ENCODE measurements around the gene ZNF74. TPM values are rescaled to one million over a fixed set of nuclear protein-coding genes. Genes with fewer than 3 reads are reported as not detected.

The ZNF74 gene
- total RNA-seq, 1 experiment from 2014 or later = 15.6 TPM

- Mint-ChIP-seq H3K27me3 (ENCODE audit: insufficient read depth, unreplicated experiment) (peaks cover 3% of the 10 kb centered on the region), H3K27ac (ENCODE audit: unreplicated experiment) (peak overlapping the region; percentile 75), H3K4me3 (ENCODE audit: unreplicated experiment) (peak overlapping the region; percentile 83), H3K9me3 (ENCODE audit: unreplicated experiment) (no peaks in the 10 kb centered on the region), H3K36me3 (ENCODE audit: insufficient read depth, unreplicated experiment) (peaks cover 4% of the 10 kb centered on the region), H3K4me1 (ENCODE audit: low read depth, unreplicated experiment) (no peaks in the 10 kb centered on the region)
- DNase-seq = peak in 1 of 2 experiments; percentile 3
- BruUV-seq (replicated peaks) = no TSS peak
- H3K4me3 ChIP-seq (ENCODE audit: low read depth, low read length) = peak overlapping the region; percentile 75
- H3K4me1 ChIP-seq = peaks cover 9% of the 10 kb centered on the region
- ChIA-PET POLR2A (interaction anchor here (0.9 kb wide), 1 partner anchor 384 kb away, joined by 3 read pairs; no protein-coding TSS in a partner anchor), CTCF (interaction anchor here (0.6 to 2.3 kb wide), 2 partner anchors 25 to 717 kb away, joined by 4 to 10 read pairs; no protein-coding TSS in a partner anchor)
- TF ChIP-seq CTCF (IDR thresholded peaks at IDR 0.05; ENCODE audit: insufficient read depth in 1 of 2, low read depth in 1 of 2, low read length in 1 of 2, severe bottlenecking in 1 of 2, unreplicated experiment in 1 of 2) = no peak
- no peaks in the 10 kb centered on the region for H3K36me3 ChIP-seq (ENCODE audit: control insufficient read depth, insufficient read depth, low read length)
- H3K9me3 ChIP-seq = no peaks in the 10 kb centered on the region
- intact Hi-C loops (cut with micrococcal nuclease; ENCODE audit: unreplicated experiment) = no loop called here
- H3K27me3 ChIP-seq (replicated peaks; ENCODE audit: control insufficient read depth, insufficient read depth, low read length) = no peaks in the 10 kb centered on the region
These were observed 807 bp upstream of the ZNF74 start for GRCh38 chr22:20392983-20393704.

GRCh38 chr22:20395181-20395906 is 1.4 kb downstream of the ZNF74 start:
- DNase-seq = no peak
- no peaks in the 10 kb centered on the region for H3K36me3 ChIP-seq (ENCODE audit: control insufficient read depth, insufficient read depth, low read length)
- peaks cover 9% of the 10 kb centered on the region for H3K4me1 ChIP-seq
- CTCF ChIA-PET = interaction anchor here (2.3 kb wide), 1 partner anchor 23 kb away, joined by 10 read pairs; no protein-coding TSS in a partner anchor
- intact Hi-C loops (cut with micrococcal nuclease; ENCODE audit: unreplicated experiment) = no loop called here
- no TSS peak for BruUV-seq (replicated peaks)
- Mint-ChIP-seq H3K4me1 (ENCODE audit: low read depth, unreplicated experiment) (no peaks in the 10 kb centered on the region), H3K9me3 (ENCODE audit: unreplicated experiment) (no peaks in the 10 kb centered on the region), H3K4me3 (ENCODE audit: unreplicated experiment) (peak overlapping the region; percentile 83), H3K36me3 (ENCODE audit: insufficient read depth, unreplicated experiment) (peaks cover 4% of the 10 kb centered on the region), H3K27ac (ENCODE audit: unreplicated experiment) (peak overlapping the region; percentile 75), H3K27me3 (ENCODE audit: insufficient read depth, unreplicated experiment) (no peaks in the 10 kb centered on the region)
- POLR2A ChIA-PET = no interaction called here
- no peaks in the 10 kb centered on the region for H3K9me3 ChIP-seq
- no peak overlapping the region for H3K4me3 ChIP-seq (ENCODE audit: low read depth, low read length)
- TF ChIP-seq CTCF (IDR thresholded peaks at IDR 0.05; ENCODE audit: insufficient read depth in 1 of 2, low read depth in 1 of 2, low read length in 1 of 2, severe bottlenecking in 1 of 2, unreplicated experiment in 1 of 2) = no peak
- no peaks in the 10 kb centered on the region for H3K27me3 ChIP-seq (replicated peaks; ENCODE audit: control insufficient read depth, insufficient read depth, low read length)

- 0 out of 2 replicates have a peak, but pooled peaks cover under 1% of the 10 kb centered on the region for H3K36me3 ChIP-seq (ENCODE audit: control insufficient read depth, insufficient read depth, low read length)
- no peaks in the 10 kb centered on the region for H3K4me1 Mint-ChIP-seq (ENCODE audit: low read depth, unreplicated experiment)
- no peak overlapping the region for H3K27ac Mint-ChIP-seq (ENCODE audit: unreplicated experiment)
- H3K27me3 Mint-ChIP-seq (ENCODE audit: insufficient read depth, unreplicated experiment) = no peaks in the 10 kb centered on the region
- no peak for TF ChIP-seq CTCF (IDR thresholded peaks at IDR 0.05; ENCODE audit: insufficient read depth in 1 of 2, low read depth in 1 of 2, low read length in 1 of 2, severe bottlenecking in 1 of 2, unreplicated experiment in 1 of 2)
- BruUV-seq (replicated peaks) = no TSS peak
- no peaks in the 10 kb centered on the region for H3K27me3 ChIP-seq (replicated peaks; ENCODE audit: control insufficient read depth, insufficient read depth, low read length)
- no peak overlapping the region for H3K4me3 ChIP-seq (ENCODE audit: low read depth, low read length)
- peaks cover 9% of the 10 kb centered on the region for H3K4me1 ChIP-seq
- no peaks in the 10 kb centered on the region for H3K9me3 Mint-ChIP-seq (ENCODE audit: unreplicated experiment)
- ChIA-PET CTCF (no interaction called here), POLR2A (no interaction called here)
- DNase-seq = no peak
- intact Hi-C loops (cut with micrococcal nuclease; ENCODE audit: unreplicated experiment) = no loop called here
- H3K4me3 Mint-ChIP-seq (ENCODE audit: unreplicated experiment) = peak overlapping the region; percentile 83
- H3K36me3 Mint-ChIP-seq (ENCODE audit: insufficient read depth, unreplicated experiment) = peaks cover 4% of the 10 kb centered on the region
- no peaks in the 10 kb centered on the region for H3K9me3 ChIP-seq
These were observed 1.9 kb downstream of the ZNF74 start for GRCh38 chr22:20395907-20396287.

Measured in Caco-2 (cell line).